D721Med (cell line): Measurements from ENCODE around the gene SLC48A1.

ENCODE experiments used
- DNase-seq: peaks from one replicate; pipeline ENCODE4 v3.0.0; 2011; ENCODE audit warnings: low spot score; ENCODE audit not compliant: insufficient read length
- FAIRE-seq: peaks from 2 replicates; lab custom pipeline; 2011; peaks lifted over from hg19 to GRCh38; lab: Jason Lieb, UNC
- TF ChIP-seq, protein P1 (sequence below): IDR thresholded peaks from 2 replicates; pipeline ENCODE4 v1.5.1; 2012; ENCODE audit warnings: mild to moderate bottlenecking, control low read depth; ENCODE audit not compliant: insufficient read depth; ENCODE audit errors: missing control alignments

Gene SLC48A1

DNA sequence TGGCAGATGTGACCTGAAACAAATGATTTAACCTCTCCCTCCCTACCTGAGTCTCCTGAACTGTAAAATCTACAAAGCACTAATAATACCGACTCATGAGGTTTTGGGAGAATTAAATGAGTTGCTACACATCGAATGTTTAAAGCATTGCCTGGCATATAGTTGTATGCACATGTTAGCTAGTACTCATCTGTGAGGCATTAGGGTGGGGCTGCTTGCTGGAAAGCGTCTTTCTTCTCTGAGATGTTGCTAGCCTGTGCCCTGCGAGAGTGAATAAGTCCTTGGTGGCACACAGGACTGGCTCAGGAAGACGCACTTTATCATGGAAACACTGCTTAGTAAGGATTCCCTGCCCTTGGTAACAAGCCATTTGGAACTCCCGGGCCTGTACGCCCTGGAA lies 20.5 kb upstream of the SLC48A1 start:
- FAIRE-seq = no peak
- no peak for DNase-seq
- TF ChIP-seq, protein P1, sequence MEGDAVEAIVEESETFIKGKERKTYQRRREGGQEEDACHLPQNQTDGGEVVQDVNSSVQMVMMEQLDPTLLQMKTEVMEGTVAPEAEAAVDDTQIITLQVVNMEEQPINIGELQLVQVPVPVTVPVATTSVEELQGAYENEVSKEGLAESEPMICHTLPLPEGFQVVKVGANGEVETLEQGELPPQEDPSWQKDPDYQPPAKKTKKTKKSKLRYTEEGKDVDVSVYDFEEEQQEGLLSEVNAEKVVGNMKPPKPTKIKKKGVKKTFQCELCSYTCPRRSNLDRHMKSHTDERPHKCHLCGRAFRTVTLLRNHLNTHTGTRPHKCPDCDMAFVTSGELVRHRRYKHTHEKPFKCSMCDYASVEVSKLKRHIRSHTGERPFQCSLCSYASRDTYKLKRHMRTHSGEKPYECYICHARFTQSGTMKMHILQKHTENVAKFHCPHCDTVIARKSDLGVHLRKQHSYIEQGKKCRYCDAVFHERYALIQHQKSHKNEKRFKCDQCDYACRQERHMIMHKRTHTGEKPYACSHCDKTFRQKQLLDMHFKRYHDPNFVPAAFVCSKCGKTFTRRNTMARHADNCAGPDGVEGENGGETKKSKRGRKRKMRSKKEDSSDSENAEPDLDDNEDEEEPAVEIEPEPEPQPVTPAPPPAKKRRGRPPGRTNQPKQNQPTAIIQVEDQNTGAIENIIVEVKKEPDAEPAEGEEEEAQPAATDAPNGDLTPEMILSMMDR = no peak

DNA sequence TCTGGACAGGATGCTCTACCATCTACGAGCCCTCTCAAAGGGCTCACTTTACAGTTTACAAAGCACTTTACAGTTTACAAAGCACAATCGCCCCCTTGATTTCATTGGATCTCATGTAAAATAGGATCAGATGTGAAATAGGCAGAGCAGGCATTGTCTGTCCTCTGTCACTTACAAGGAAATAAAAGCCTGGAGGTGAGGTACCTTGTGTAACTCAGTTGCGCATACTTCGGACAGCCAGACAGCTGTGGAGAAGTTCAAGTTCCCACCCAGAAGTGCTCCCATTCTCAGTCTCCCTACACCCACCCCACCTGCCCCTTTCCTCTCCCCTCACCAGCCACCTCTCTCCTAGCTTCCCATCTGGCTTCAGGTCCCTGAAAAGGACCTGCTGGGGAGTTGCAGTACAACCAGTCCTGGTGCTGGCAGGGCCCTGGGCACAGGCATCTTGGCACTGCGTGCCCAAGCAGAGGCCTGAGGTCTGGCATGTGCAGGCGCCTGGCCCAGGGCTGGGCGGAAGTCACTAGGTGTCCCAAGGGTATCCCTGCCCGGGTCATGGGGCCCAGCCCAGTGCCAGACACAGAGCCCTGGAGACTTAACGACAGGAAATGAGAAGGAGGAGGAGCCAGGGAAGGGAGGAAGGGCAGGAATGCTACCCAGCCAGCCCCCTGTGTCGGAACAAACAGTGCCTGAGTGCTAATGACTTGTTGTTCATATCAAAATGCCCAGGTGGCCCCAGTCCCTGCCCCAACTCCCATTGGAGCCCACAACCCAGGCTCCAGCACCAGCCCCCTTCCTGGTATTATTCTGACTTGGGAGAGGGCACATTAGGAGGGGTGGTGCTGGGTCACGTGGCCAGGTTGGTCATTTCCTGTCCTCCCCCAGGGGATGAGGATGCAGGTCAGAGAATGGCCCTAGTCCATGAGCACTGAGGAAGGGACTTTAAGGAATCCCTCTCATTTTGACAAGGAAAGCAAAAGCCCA lies 19.7 kb upstream of the SLC48A1 start:
- DNase-seq = no peak
- TF ChIP-seq, protein P1 = no peak
- FAIRE-seq = no peak

DNA sequence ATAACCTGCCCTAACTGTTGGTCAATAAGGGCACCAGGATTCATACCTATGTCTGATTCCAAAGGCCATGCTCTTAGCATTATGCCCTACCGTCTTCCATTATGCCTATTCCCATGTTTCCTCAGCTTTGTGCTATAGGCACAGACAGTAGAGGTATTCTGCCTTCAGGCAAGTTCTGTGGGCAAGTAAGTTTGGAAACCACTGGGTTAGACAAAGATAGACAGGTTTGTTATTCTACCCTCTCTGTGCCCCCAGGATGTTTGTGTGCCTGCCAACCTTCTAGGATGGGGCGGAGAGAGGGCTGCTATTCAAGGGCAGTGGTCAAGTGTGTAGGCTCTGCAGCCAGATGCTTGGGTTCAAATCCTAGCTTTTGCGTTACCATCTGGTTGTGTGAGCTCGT lies 18.9 kb upstream of the SLC48A1 start:
- no peak for FAIRE-seq
- TF ChIP-seq, protein P1 = no peak
- DNase-seq = no peak

DNA sequence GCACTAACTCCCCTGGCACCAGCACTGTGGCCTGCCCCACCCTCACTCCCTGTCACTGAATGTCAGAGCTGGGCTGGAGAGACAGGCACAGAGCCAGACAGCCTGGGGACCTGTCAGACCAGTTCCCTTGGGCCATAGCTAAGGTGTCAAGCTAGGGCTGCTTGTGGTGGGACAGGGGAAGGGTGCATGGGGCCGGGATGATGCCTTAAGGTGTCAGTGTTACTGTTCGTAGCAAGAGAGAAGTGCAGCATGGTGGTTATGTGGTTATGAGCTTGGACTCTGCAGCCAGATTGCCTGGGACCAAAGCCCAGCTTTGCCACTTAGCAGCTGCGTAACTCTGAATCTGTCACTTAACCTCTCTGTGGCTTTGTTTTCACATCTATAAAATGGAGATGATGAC lies 18.2 kb upstream of the SLC48A1 start:
- FAIRE-seq = no peak
- TF ChIP-seq, protein P1 = no peak
- DNase-seq = no peak

DNA sequence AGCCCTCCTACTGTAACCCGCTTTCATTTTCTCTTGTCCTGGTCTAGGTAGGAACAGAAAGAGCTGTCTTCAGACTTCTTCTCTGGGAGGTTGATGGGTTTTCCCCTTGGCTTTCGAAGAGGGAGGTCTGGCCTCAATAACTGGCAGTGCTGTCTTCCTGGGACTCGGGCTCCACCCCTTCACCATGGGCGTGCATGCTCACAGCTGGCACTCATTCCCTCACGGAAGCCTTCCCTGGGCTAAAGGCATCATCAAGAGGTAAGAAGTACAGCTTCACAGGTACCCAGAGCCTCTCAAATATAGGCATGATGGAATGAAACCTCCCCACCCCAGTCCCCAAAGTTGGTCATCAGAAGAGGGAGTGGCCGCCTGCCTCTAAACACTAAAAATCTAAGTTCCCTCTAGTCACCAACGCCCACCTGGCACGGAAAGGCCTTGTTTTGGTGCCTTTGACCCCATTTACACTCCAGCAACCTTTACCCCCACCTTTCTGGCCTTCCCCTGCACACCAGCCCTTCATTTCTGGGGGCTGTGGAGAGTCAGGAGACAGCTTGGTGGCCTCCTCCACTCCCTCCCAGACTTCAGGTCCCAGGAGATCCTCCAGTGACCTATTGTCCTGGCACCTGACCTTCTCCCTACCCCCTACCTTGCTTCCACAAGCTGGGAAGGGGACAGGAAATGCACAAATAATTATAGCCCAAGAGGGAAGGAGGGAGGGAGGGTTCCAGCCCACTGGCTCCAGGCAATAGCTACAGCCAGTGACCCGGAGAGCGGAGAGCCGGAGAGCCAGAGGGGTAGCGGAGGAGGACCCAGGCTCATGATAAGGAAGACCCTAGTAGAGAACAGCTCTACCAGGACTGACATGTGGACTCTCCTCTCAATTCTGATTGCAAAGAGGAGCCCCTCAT lies 17.1 kb upstream of the SLC48A1 start:
- FAIRE-seq (no peak), DNase-seq (no peak)
- TF ChIP-seq, protein P1 = no peak

DNA sequence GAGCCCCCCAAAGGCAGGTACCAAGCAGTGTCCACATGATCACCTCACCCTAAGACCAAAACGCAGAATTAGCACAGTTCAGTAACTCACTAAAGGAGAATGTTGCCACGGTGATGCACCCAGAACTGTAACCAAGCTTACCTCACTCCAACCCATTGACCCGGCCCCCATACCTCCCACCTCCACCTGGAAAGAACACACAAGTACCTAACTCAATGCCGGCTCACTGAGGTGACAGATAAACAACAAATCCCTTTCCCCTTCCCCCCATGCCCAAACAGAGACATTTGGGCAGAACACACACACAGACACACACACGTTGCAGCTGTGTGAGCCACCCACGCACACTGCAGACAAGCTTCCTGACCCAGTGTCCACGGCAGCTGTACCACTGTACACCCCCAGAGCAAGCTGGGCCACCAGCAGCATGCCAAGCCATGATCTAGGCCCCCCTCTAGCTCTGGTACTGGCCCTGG lies 15.6 kb upstream of the SLC48A1 start:
- DNase-seq = no peak
- FAIRE-seq = no peak
- TF ChIP-seq, protein P1 = no peak
